ENCODE data around the gene LBH. TPM values are rescaled to one million over a fixed set of nuclear protein-coding genes. Genes with fewer than 3 reads are reported as not detected.

The LBH gene
- total and polyA plus RNA-seq, 2 of the 13 experiments (the other 11 are each of a cell fraction or from before 2014, with no cell fraction given): 0.09 to 0.25 TPM

DNA sequence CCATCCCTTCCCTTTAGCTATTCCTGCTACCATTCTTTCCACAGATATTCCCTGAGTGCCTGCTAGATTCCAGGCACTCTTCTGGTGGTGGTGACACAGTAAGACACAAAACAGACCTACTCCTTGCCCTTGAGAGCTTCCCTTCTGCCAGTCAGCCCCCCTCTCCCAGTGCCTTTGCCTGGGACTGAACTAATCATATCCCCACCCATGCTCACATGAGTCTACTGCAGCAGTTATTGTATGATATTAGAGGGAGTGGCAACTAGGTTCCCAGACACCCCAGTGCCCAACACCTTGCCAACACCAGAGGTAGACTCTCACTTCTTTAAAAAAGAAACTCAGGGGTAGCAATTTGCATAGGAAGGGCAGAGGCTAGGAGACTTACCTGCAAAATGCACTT, 7.2 kb upstream of the LBH start:
- DNase-seq (ENCODE audit: low spot score) (no peak), ATAC-seq (no peak), FAIRE-seq (no peak)
- Histone ChIP-seq H3K27ac (ENCODE audit: extremely low read length, insufficient read depth, low read length) (no peak overlapping the region), H3K4me2 (ENCODE audit: low read depth, low read length) (no peak overlapping the region), H3K9me3 (ENCODE audit: low read length) (no peaks in the 10 kb centered on the region), H3K4me3 (replicated peaks in 1 of 3; ENCODE audit: insufficient read depth in 1 of 3, low read depth in 2 of 3, low read length in 3 of 3) (no peak overlapping the region), H3K4me1 (ENCODE audit: insufficient read depth, low read length) (no peaks in the 10 kb centered on the region), H3K27me3 (ENCODE audit: control insufficient read depth in 1 of 2, insufficient read depth in 2 of 2, low read length in 2 of 2) (peaks cover 3 to 63% of the 10 kb centered on the region in 2 experiments; a peak in 4 of 5 replicates), H4K20me1 (ENCODE audit: insufficient read depth, low read length) (no peaks in the 10 kb centered on the region), H2AFZ (ENCODE audit: low read length) (no peak overlapping the region), H3K79me2 (ENCODE audit: insufficient read depth, low read length) (no peaks in the 10 kb centered on the region), H3K9ac (ENCODE audit: insufficient read depth, low read depth, low read length) (no peak overlapping the region), H3K36me3 (replicated peaks in 1 of 2; ENCODE audit: control insufficient read depth in 1 of 2, insufficient read depth in 2 of 2, low read length in 2 of 2) (no peaks in the 10 kb centered on the region)
- no TSS peak for BruUV-seq (replicated peaks)
- CTCF ChIA-PET (ENCODE audit: low intra/inter-chr PET ratio, low total read pairs): no interaction called here
- intact Hi-C loops (cut with micrococcal nuclease; ENCODE audit: unreplicated experiment): no loop called here
- POLR2A ChIA-PET: no interaction called here
- in situ Hi-C loops (cut with HindIII; ENCODE audit: extremely low pct_ligation_motif_present, low pct_unique_long_range_greater_than_20kb): loop anchor here (25.0 kb wide), 2 partner anchors 938 to 1113 kb away; no protein-coding TSS in a partner anchor
- TF ChIP-seq SOX5 (CRISPR knock-in tag; IDR thresholded peaks at IDR 0.05; ENCODE audit: borderline replicate concordance) (no peak), ZNF839 (CRISPR knock-in tag; IDR thresholded peaks at IDR 0.05; ENCODE audit: borderline replicate concordance) (no peak), MIER2 (CRISPR knock-in tag; IDR thresholded peaks at IDR 0.05) (no peak), PHB2 (IDR thresholded peaks at IDR 0.05; ENCODE audit: partially characterized antibody) (no peak), ZNF138 (CRISPR knock-in tag; IDR thresholded peaks at IDR 0.05; ENCODE audit: low read depth) (no peak), ZSCAN20 (CRISPR knock-in tag; IDR thresholded peaks at IDR 0.05; ENCODE audit: borderline replicate concordance) (no peak), ZMYM3 (CRISPR knock-in tag; IDR thresholded peaks at IDR 0.05) (no peak), HDAC6 (IDR thresholded peaks at IDR 0.05; ENCODE audit: low read depth, low read length) (no peak), ZNF547 (CRISPR knock-in tag; IDR thresholded peaks at IDR 0.05) (no peak), ZNF264 (CRISPR knock-in tag; IDR thresholded peaks at IDR 0.05) (no peak), ZNF557 (CRISPR knock-in tag; IDR thresholded peaks at IDR 0.05) (no peak), SMAD1 (CRISPR knock-in tag; IDR thresholded peaks at IDR 0.05; ENCODE audit: borderline replicate concordance, low read depth) (no peak), ZNF777 (CRISPR knock-in tag; IDR thresholded peaks at IDR 0.05) (no peak), ZBTB42 (CRISPR knock-in tag; IDR thresholded peaks at IDR 0.05) (no peak)
- TF ChIP-seq, protein P1, sequence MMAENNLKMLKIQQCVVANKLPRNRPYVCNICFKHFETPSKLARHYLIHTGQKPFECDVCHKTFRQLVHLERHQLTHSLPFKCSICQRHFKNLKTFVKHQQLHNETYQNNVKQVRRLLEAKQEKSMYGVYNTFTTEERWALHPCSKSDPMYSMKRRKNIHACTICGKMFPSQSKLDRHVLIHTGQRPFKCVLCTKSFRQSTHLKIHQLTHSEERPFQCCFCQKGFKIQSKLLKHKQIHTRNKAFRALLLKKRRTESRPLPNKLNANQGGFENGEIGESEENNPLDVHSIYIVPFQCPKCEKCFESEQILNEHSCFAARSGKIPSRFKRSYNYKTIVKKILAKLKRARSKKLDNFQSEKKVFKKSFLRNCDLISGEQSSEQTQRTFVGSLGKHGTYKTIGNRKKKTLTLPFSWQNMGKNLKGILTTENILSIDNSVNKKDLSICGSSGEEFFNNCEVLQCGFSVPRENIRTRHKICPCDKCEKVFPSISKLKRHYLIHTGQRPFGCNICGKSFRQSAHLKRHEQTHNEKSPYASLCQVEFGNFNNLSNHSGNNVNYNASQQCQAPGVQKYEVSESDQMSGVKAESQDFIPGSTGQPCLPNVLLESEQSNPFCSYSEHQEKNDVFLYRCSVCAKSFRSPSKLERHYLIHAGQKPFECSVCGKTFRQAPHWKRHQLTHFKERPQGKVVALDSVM (CRISPR knock-in tag; IDR thresholded peaks at IDR 0.05): no peak
- TF ChIP-seq, protein P2, sequence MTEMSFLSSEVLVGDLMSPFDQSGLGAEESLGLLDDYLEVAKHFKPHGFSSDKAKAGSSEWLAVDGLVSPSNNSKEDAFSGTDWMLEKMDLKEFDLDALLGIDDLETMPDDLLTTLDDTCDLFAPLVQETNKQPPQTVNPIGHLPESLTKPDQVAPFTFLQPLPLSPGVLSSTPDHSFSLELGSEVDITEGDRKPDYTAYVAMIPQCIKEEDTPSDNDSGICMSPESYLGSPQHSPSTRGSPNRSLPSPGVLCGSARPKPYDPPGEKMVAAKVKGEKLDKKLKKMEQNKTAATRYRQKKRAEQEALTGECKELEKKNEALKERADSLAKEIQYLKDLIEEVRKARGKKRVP (CRISPR knock-in tag; IDR thresholded peaks at IDR 0.05): no peak
- TF ChIP-seq, protein P3, sequence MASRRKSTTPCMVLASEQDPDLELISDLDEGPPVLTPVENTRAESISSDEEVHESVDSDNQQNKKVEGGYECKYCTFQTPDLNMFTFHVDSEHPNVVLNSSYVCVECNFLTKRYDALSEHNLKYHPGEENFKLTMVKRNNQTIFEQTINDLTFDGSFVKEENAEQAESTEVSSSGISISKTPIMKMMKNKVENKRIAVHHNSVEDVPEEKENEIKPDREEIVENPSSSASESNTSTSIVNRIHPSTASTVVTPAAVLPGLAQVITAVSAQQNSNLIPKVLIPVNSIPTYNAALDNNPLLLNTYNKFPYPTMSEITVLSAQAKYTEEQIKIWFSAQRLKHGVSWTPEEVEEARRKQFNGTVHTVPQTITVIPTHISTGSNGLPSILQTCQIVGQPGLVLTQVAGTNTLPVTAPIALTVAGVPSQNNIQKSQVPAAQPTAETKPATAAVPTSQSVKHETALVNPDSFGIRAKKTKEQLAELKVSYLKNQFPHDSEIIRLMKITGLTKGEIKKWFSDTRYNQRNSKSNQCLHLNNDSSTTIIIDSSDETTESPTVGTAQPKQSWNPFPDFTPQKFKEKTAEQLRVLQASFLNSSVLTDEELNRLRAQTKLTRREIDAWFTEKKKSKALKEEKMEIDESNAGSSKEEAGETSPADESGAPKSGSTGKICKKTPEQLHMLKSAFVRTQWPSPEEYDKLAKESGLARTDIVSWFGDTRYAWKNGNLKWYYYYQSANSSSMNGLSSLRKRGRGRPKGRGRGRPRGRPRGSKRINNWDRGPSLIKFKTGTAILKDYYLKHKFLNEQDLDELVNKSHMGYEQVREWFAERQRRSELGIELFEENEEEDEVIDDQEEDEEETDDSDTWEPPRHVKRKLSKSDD (CRISPR knock-in tag; IDR thresholded peaks at IDR 0.05; ENCODE audit: low read depth): no peak
